OCI-LY7 (cell line): ENCODE results near the gene APOBEC3A. TPM values are rescaled to one million over a fixed set of nuclear protein-coding genes. Genes with fewer than 3 reads are reported as not detected.
A peak's percentile ranks its signal among the peaks of the same experiment; 100 is the strongest.

ENCODE experiments used
- BruUV-seq: library from RNA; stranded (reverse); fragments of 400-500 nt; replicated peaks from 2 replicates; lab custom pipeline; 2021; lab: Mats Ljungman, UMichigan
- CTCF ChIA-PET: fragments of 300-600 bp; sonication (Branson Sonifier 250); formaldehyde crosslinking; loops from one replicate; lab custom pipeline; 2022; ENCODE audit warnings: antibody characterized with exemption; ENCODE audit not compliant: unreplicated experiment; lab: Charles Lee
- POLR2A ChIA-PET: fragments of 300-600 bp; sonication (Branson Sonifier 250); formaldehyde crosslinking; loops from one replicate; lab custom pipeline; 2022; ENCODE audit warnings: antibody characterized with exemption; lab: Charles Lee
- DNase-seq: peaks from one replicate; pipeline ENCODE4 v3.0.0-alpha.2; 2015; ENCODE audit warnings: low spot score
- H2AFZ ChIP-seq: fragments of 200-600 bp; sonication (generic), shearing (Covaris generic); 2 replicates; pipeline ENCODE4 v1.6.1; 2014; ENCODE audit warnings: mild to moderate bottlenecking, antibody characterized with exemption, low read length, moderate library complexity
- H3K27ac ChIP-seq: fragments of 200-600 bp; sonication (generic); 2 replicates; pipeline ENCODE4 v1.5.1; 2014; ENCODE audit warnings: mixed run types, low read depth, mild to moderate bottlenecking, moderate library complexity, low read length, inconsistent platforms; ENCODE audit not compliant: poor library complexity, severe bottlenecking
- H3K36me3 ChIP-seq: fragments of 200-600 bp; sonication (generic); 2 replicates; pipeline ENCODE4 v1.6.1; 2014; ENCODE audit warnings: mild to moderate bottlenecking, antibody characterized with exemption, low read length, moderate library complexity, mixed read lengths; ENCODE audit not compliant: insufficient read depth
- H3K4me1 ChIP-seq: fragments of 200-600 bp; sonication (generic); 2 replicates; pipeline ENCODE4 v1.5.1; 2014; ENCODE audit warnings: mild to moderate bottlenecking, low read length; ENCODE audit not compliant: insufficient read depth, poor library complexity, severe bottlenecking
- H3K4me2 ChIP-seq: fragments of 200-600 bp; sonication (generic); 2 replicates; pipeline ENCODE4 v1.6.1; 2014; ENCODE audit warnings: mild to moderate bottlenecking, low read length
- H3K4me3 ChIP-seq: fragments of 200-600 bp; sonication (generic); 2 replicates; pipeline ENCODE4 v1.5.1; 2014; ENCODE audit warnings: mild to moderate bottlenecking, low read depth, low read length; ENCODE audit not compliant: poor library complexity, severe bottlenecking
- H3K79me2 ChIP-seq: fragments of 200-600 bp; sonication (generic); 2 replicates; pipeline ENCODE4 v1.6.1; 2016; ENCODE audit warnings: low read depth, mild to moderate bottlenecking, low read length, moderate library complexity, mixed read lengths; ENCODE audit not compliant: insufficient read depth
- H3K9me2 ChIP-seq: fragments of 200-600 bp; sonication (generic); 2 replicates; pipeline ENCODE4 v1.6.1; 2016; ENCODE audit warnings: mild to moderate bottlenecking, low read length, mixed read lengths; ENCODE audit not compliant: insufficient read depth
- H3K9me3 ChIP-seq: fragments of 200-600 bp; sonication (generic); 2 replicates; pipeline ENCODE4 v1.6.1; 2014; ENCODE audit warnings: mild to moderate bottlenecking, mixed run types, low read length, mixed read lengths
- H4K20me1 ChIP-seq: fragments of 200-600 bp; sonication (generic); 2 replicates; pipeline ENCODE4 v1.6.1; 2014; ENCODE audit warnings: mild to moderate bottlenecking, antibody characterized with exemption, low read length, moderate library complexity, mixed read lengths; ENCODE audit not compliant: insufficient read depth
- CTCF ChIP-seq: fragments of 200-600 bp; sonication (generic); conservative IDR thresholded peaks from 2 replicates; pipeline ENCODE4 v1.5.1; 2014; ENCODE audit warnings: mild to moderate bottlenecking, antibody characterized with exemption, low read length, moderate library complexity, mixed read lengths
- EZH2phosphoT487 ChIP-seq: fragments of 200-600 bp; sonication (generic); IDR thresholded peaks from 2 replicates; pipeline ENCODE4 v1.6.1; 2018; ENCODE audit warnings: low read depth, borderline replicate concordance, mild to moderate bottlenecking, mixed run types, antibody characterized with exemption, low read length, moderate library complexity, mixed read lengths
- intact Hi-C: fragments of 100-400 bp; cut with micrococcal nuclease; formaldehyde crosslinking; loops from one replicate; pipeline ENCODE4 v1.10.0; 2022; ENCODE audit not compliant: unreplicated experiment
- total RNA-seq, 2 experiments: library from RNA; depleted of rRNA in 1 of 2; stranded (reverse); fragments of >200 nt in 1 of 2; shearing (Covaris generic) in 1 of 2; gene quantifications; 2 replicates each; pipeline ENCODE4 v1.2.3, GENCODE V29; 2014 to 2022

The APOBEC3A gene
- total RNA-seq, 2 experiments from 2014 or later = not detected

GRCh38 chr22:38925571-38926041 is 31.8 kb upstream of the APOBEC3A start:
- Histone ChIP-seq H3K79me2 (no peaks in the 10 kb centered on the region), H3K27ac (no peak overlapping the region), H3K4me2 (no peak overlapping the region), H3K4me3 (no peak overlapping the region), H2AFZ (no peak overlapping the region), H3K9me3 (no peaks in the 10 kb centered on the region), H3K9me2 (no peaks in the 10 kb centered on the region), H3K4me1 (no peaks in the 10 kb centered on the region), H4K20me1 (no peaks in the 10 kb centered on the region), H3K36me3 (no peaks in the 10 kb centered on the region)
- intact Hi-C loops = no loop called here
- TF ChIP-seq EZH2phosphoT487 (no peak), CTCF (no peak)
- ChIA-PET CTCF (no interaction called here), POLR2A (no interaction called here)
- no peak for DNase-seq
- no TSS peak for BruUV-seq

GRCh38 chr22:38927033-38927781 is 30.2 kb upstream of the APOBEC3A start:
- TF ChIP-seq CTCF (0 out of 2 replicates have a peak, but pooled peaks have one; percentile 24), EZH2phosphoT487 (no peak)
- H3K4me2 ChIP-seq = no peak overlapping the region
- no peak overlapping the region for H3K27ac ChIP-seq
- H3K9me2 ChIP-seq = no peaks in the 10 kb centered on the region
- no peak overlapping the region for H2AFZ ChIP-seq
- BruUV-seq = no TSS peak
- H3K79me2 ChIP-seq = no peaks in the 10 kb centered on the region
- DNase-seq = no peak
- POLR2A ChIA-PET = interaction anchor here (0.7 kb wide), 1 partner anchor 26 kb away, joined by 3 read pairs; no protein-coding TSS in a partner anchor
- no peaks in the 10 kb centered on the region for H3K36me3 ChIP-seq
- no peak overlapping the region for H3K4me3 ChIP-seq
- CTCF ChIA-PET = no interaction called here
- H3K4me1 ChIP-seq = no peaks in the 10 kb centered on the region
- no peaks in the 10 kb centered on the region for H4K20me1 ChIP-seq
- H3K9me3 ChIP-seq = no peaks in the 10 kb centered on the region
- intact Hi-C loops = no loop called here

GRCh38 chr22:38930512-38930911 is 26.9 kb upstream of the APOBEC3A start:
- POLR2A ChIA-PET = interaction anchor here (1.0 kb wide), 1 partner anchor 28 kb away, joined by 3 read pairs; no protein-coding TSS in a partner anchor

More at GRCh38 chr22:38930512-38930911, 26.9 kb upstream of the APOBEC3A start:
- Histone ChIP-seq H3K4me1 (no peaks in the 10 kb centered on the region), H3K79me2 (no peaks in the 10 kb centered on the region), H3K4me3 (no peak overlapping the region), H3K36me3 (no peaks in the 10 kb centered on the region), H3K4me2 (no peak overlapping the region), H3K9me3 (no peaks in the 10 kb centered on the region), H2AFZ (no peak overlapping the region), H3K9me2 (no peaks in the 10 kb centered on the region), H4K20me1 (no peaks in the 10 kb centered on the region), H3K27ac (no peak overlapping the region)
- DNase-seq = no peak
- TF ChIP-seq CTCF (no peak), EZH2phosphoT487 (no peak)
- intact Hi-C loops = no loop called here
- BruUV-seq = no TSS peak
- CTCF ChIA-PET = no interaction called here
